DOHH2 (cell line): ENCODE data around the gene TRPM2.

Experiments
- EZH2phosphoT487 ChIP-seq: fragments of 200-600 bp; sonication (generic); IDR thresholded peaks from 2 replicates; pipeline ENCODE4 v1.6.1; 2017; ENCODE audit warnings: borderline replicate concordance, mild to moderate bottlenecking, antibody characterized with exemption, low read length, moderate library complexity, mixed read lengths
- TF ChIP-seq, protein P1 (sequence below): fragments of 200-600 bp; sonication (generic); IDR thresholded peaks from one replicate; pipeline ENCODE4 v1.5.1; 2014; ENCODE audit warnings: antibody characterized with exemption, mild to moderate bottlenecking, low read depth, low read length; ENCODE audit not compliant: poor library complexity, severe bottlenecking

DNA sequence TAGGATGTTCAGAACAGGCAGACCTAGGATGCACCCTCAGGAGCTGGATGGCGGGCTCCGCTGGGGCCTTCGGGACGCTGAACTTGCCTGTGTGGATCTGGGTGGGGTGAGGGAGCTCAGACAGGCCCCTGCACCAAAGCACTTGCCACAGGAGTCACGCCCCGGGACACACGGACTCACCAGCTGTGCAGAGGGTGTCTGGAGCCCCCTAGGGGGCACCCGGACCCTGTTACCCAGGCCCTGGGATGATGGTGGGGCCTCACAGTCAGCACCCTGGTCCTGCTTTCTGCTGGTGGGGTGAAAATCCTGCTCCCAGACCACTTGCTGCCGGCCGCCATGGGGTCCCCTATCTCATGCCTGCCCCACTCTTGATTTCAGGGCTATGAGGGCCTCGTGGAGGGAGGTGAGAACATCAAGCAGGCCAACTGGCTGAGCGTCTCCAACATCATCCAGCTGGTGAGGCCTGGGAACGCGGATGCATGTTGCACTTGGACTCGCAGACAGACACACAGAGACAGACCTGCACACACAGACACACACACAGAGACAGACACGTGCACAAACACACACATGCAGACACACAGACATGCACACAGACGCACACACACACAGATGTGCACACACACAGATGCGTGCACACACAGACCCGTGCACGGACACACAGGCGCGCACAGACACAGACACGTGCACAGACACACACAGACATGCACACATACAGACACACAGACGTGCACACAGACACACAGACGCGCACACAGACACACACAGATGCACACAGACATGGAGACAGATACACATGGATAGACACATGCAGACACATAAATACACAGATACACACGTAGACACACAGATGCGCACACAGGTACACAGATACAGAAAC lies 42.6 kb upstream of the TRPM2 start:
- TF ChIP-seq, protein P1, sequence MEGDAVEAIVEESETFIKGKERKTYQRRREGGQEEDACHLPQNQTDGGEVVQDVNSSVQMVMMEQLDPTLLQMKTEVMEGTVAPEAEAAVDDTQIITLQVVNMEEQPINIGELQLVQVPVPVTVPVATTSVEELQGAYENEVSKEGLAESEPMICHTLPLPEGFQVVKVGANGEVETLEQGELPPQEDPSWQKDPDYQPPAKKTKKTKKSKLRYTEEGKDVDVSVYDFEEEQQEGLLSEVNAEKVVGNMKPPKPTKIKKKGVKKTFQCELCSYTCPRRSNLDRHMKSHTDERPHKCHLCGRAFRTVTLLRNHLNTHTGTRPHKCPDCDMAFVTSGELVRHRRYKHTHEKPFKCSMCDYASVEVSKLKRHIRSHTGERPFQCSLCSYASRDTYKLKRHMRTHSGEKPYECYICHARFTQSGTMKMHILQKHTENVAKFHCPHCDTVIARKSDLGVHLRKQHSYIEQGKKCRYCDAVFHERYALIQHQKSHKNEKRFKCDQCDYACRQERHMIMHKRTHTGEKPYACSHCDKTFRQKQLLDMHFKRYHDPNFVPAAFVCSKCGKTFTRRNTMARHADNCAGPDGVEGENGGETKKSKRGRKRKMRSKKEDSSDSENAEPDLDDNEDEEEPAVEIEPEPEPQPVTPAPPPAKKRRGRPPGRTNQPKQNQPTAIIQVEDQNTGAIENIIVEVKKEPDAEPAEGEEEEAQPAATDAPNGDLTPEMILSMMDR: peak; percentile 44
- no peak for TF ChIP-seq EZH2phosphoT487
